Esophagus muscularis mucosa (tissue), 4 donors: ENCODE measurements around the gene VILL.

ENCODE experiments used
- CTCF ChIP-seq, 3 experiments: fragments of 200-600 bp in 2 of 3; fragments of 450-650 bp in 1 of 3; sonication (generic) in 2 of 3; IDR thresholded peaks; one replicate each; pipeline ENCODE4 v1.5.1; 2017 to 2019; ENCODE audit warnings: antibody characterized with exemption in 3 of 3, mild to moderate bottlenecking in 2 of 3, moderate library complexity in 1 of 3
- EP300 ChIP-seq: sonication (generic); formaldehyde crosslinking; IDR thresholded peaks from one replicate; pipeline ENCODE4 v1.6.1; 2017; ENCODE audit warnings: antibody characterized with exemption
- POLR2A ChIP-seq: fragments of 450-650 bp; IDR thresholded peaks from one replicate; pipeline ENCODE4 v1.6.1; 2017; ENCODE audit warnings: antibody characterized with exemption, moderate library complexity, mild to moderate bottlenecking, low read depth
- POLR2AphosphoS5 ChIP-seq, 2 donors: sonication (generic); formaldehyde crosslinking; IDR thresholded peaks; one replicate each; pipeline ENCODE4 v1.6.1; 2017; ENCODE audit warnings: antibody characterized with exemption in 2 of 2

- TF ChIP-seq POLR2AphosphoS5 (IDR thresholded peaks at IDR 0.05): no peak
- TF ChIP-seq CTCF (IDR thresholded peaks at IDR 0.05): no peak
- TF ChIP-seq EP300: no peak
- no peak for TF ChIP-seq POLR2A
Measured at GRCh38 chr3:37997791-37998370, 7.3 kb downstream of the VILL start.
